Measurements from ENCODE around the gene SLC28A1.
"Not testable (repeated sequence)": the region's sequence is repeated elsewhere in the genome, so short reads cannot be mapped to it uniquely, and the experiment has no call there.

Gene SLC28A1

DNA sequence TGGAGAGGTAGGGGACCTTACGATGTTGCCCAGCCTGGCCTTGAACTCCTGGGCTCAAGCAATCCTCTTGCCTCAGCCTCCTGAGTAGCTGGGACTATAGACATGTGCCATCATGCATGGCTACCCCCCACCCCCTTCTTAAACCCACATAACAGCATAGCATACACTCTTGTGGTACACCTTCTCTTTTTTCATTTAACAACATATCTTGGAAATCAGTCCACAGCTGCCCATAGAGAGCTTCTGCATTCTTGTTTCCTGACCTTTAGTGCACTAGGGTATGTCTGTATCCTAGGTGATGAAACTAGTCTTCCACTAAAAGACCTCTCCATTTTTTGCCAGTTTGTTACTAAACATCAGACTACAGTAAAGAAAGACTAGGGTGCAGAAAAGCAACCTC, 33.0 kb downstream of the SLC28A1 start:
- TF ChIP-seq, protein P1, sequence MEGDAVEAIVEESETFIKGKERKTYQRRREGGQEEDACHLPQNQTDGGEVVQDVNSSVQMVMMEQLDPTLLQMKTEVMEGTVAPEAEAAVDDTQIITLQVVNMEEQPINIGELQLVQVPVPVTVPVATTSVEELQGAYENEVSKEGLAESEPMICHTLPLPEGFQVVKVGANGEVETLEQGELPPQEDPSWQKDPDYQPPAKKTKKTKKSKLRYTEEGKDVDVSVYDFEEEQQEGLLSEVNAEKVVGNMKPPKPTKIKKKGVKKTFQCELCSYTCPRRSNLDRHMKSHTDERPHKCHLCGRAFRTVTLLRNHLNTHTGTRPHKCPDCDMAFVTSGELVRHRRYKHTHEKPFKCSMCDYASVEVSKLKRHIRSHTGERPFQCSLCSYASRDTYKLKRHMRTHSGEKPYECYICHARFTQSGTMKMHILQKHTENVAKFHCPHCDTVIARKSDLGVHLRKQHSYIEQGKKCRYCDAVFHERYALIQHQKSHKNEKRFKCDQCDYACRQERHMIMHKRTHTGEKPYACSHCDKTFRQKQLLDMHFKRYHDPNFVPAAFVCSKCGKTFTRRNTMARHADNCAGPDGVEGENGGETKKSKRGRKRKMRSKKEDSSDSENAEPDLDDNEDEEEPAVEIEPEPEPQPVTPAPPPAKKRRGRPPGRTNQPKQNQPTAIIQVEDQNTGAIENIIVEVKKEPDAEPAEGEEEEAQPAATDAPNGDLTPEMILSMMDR (IDR thresholded peaks at IDR 0.05; ENCODE audit: low read depth, low read length, missing control alignments): no peak
- H3K4me3 ChIP-seq (ENCODE audit: low read depth, low read length): no peak overlapping the region
- DNase-seq (ENCODE audit: low read depth): no peak
- in situ Hi-C loops (cut with HindIII; ENCODE audit: low sequenced_read_pairs): no loop called here

- H3K4me3 ChIP-seq (ENCODE audit: low read depth, low read length): no peak overlapping the region
- TF ChIP-seq, protein P1 (IDR thresholded peaks at IDR 0.05; ENCODE audit: low read depth, low read length, missing control alignments): no peak
- in situ Hi-C loops (cut with HindIII; ENCODE audit: low sequenced_read_pairs): no loop called here
- no peak for DNase-seq (ENCODE audit: low read depth)
Measured at GRCh38 chr15:84919106-84919667, 34.7 kb downstream of the SLC28A1 start.

DNA sequence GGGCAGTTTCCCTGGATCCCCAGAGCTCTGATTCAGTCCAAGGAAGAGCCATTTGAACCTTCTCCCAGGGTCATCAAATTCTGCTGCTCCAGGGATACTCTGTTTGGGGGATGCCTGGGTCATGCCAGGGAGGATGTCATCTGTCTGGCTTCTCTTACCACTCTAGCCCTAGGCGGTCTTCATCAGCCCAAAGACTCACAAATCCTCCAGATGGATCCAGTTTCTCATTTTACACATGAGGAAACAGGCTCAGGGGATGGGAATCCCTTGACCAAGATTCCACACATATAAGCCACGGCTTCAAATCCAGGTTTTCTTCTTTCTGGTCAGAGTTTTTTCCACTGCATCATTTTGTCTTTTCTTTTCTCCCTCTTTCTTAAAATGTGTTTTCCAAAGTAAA, 36.7 kb downstream of the SLC28A1 start:
- no peak for DNase-seq (ENCODE audit: low read depth)
- TF ChIP-seq, protein P1 (IDR thresholded peaks at IDR 0.05; ENCODE audit: low read depth, low read length, missing control alignments): no peak
- in situ Hi-C loops (cut with HindIII; ENCODE audit: low sequenced_read_pairs): no loop called here
- no peak overlapping the region for H3K4me3 ChIP-seq (ENCODE audit: low read depth, low read length)

- DNase-seq (ENCODE audit: low read depth): no peak
- in situ Hi-C loops (cut with HindIII; ENCODE audit: low sequenced_read_pairs): no loop called here
- no peak overlapping the region for H3K4me3 ChIP-seq (ENCODE audit: low read depth, low read length)
- TF ChIP-seq, protein P1 (IDR thresholded peaks at IDR 0.05; ENCODE audit: low read depth, low read length, missing control alignments): no peak
Measured at GRCh38 chr15:84922530-84922929, 38.1 kb downstream of the SLC28A1 start.

DNA sequence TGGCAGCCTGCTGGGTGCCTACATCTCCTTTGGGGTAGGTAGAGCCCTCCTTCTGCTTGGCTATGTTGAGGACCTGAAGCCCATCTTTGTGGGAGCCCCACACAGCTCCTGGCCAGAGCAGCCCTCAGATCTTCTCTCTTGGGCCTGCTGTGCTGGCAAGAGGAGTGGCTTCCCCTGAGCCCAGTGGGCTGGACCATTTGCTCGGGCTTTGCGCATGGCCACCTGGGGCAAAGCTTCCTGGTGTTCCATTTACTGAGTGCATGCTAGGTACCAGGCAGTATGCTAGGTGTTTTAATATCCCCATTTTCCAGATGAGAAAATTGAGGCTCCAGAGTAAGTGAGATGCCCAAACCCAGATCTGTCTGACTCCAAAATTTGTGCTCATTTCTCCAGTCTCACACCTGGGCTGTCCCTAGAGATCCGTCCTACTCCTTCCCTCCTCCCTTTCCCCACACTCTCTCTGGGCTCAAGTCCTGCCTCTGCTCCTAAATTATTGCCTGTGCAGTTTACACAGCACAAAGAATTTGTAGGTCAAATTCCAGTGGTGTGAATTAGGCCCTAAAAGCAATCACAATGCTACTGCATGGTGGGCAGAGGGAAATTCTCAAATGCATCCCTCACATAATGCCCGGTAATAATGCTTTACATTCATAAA, 39.7 kb downstream of the SLC28A1 start:
- no peak overlapping the region for H3K4me3 ChIP-seq (ENCODE audit: low read depth, low read length)
- in situ Hi-C loops (cut with HindIII; ENCODE audit: low sequenced_read_pairs): no loop called here
- no peak for DNase-seq (ENCODE audit: low read depth)
- TF ChIP-seq, protein P1 (IDR thresholded peaks at IDR 0.05; ENCODE audit: low read depth, low read length, missing control alignments): no peak

- H3K4me3 ChIP-seq (ENCODE audit: low read depth, low read length); DNase-seq (ENCODE audit: low read depth); in situ Hi-C loops (cut with HindIII; ENCODE audit: low sequenced_read_pairs): not testable (repeated sequence)
Measured at GRCh38 chr15:84924821-84925569, 40.5 kb downstream of the SLC28A1 start.

DNA sequence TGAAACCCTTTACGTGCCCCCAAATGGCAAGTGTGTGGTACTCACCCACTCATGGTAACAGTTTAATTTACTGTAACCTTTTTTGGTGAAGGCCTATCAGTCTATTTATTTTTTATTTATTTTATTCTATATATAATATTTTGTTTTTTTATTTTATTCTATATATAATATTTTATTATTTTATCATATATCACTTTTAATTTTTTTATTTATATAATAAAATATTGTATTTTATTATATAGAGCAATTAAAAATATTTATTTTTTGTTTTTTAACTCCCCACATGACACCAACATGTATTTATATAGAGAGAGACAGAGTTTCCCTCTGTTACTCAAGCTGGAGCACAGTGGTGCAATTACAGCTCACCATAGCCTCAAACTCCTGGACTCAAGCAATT, 41.4 kb downstream of the SLC28A1 start:
- in situ Hi-C loops (cut with HindIII; ENCODE audit: low sequenced_read_pairs): no loop called here
- no peak for DNase-seq (ENCODE audit: low read depth)
- TF ChIP-seq, protein P1 (IDR thresholded peaks at IDR 0.05; ENCODE audit: low read depth, low read length, missing control alignments): no peak
- H3K4me3 ChIP-seq (ENCODE audit: low read depth, low read length): no peak overlapping the region
